Superior temporal gyrus (tissue), 1 donor: ENCODE data around the gene CACNB2.

Experiments
- DNase-seq: peaks from one replicate; pipeline ENCODE4 v3.0.0-alpha.2; 2016; ENCODE audit errors: extremely low spot score

Gene CACNB2

GRCh38 chr10:18340496-18341051 is 200.3 kb downstream of the CACNB2 start:
- DNase-seq = peak; percentile 41

- DNase-seq = no peak
These were observed 200.8 kb downstream of the CACNB2 start for GRCh38 chr10:18341055-18341454.

- DNase-seq = no peak
These were observed 203.3 kb downstream of the CACNB2 start for GRCh38 chr10:18343573-18343972.

- DNase-seq = no peak
These were observed 205.1 kb downstream of the CACNB2 start for GRCh38 chr10:18345308-18345707.

- no peak for DNase-seq
These were observed 210.1 kb downstream of the CACNB2 start for GRCh38 chr10:18350340-18350739.

- DNase-seq = no peak
These were observed 211.2 kb downstream of the CACNB2 start for GRCh38 chr10:18351421-18351820.

- no peak for DNase-seq
These were observed 212.0 kb downstream of the CACNB2 start for GRCh38 chr10:18352175-18352574.

- DNase-seq = no peak
These were observed 219.6 kb downstream of the CACNB2 start for GRCh38 chr10:18359812-18360211.

GRCh38 chr10:18362892-18363291 is 222.7 kb downstream of the CACNB2 start:
- DNase-seq = no peak

- no peak for DNase-seq
These were observed 225.0 kb downstream of the CACNB2 start for GRCh38 chr10:18364987-18365775.

- DNase-seq = no peak
These were observed 227.6 kb downstream of the CACNB2 start for GRCh38 chr10:18367840-18368239.

- no peak for DNase-seq
These were observed 228.0 kb downstream of the CACNB2 start for GRCh38 chr10:18368273-18368672.

- no peak for DNase-seq
These were observed 228.5 kb downstream of the CACNB2 start for GRCh38 chr10:18368682-18369081.

GRCh38 chr10:18369859-18370473 is 229.7 kb downstream of the CACNB2 start:
- no peak for DNase-seq

GRCh38 chr10:18376650-18377049 is 236.4 kb downstream of the CACNB2 start:
- no peak for DNase-seq

GRCh38 chr10:18377898-18378297 is 237.7 kb downstream of the CACNB2 start:
- no peak for DNase-seq

- no peak for DNase-seq
These were observed 238.5 kb downstream of the CACNB2 start for GRCh38 chr10:18378766-18379165.

- no peak for DNase-seq
These were observed 241.5 kb downstream of the CACNB2 start for GRCh38 chr10:18381679-18382078.

GRCh38 chr10:18397906-18398305 is 257.7 kb downstream of the CACNB2 start:
- DNase-seq = no peak

GRCh38 chr10:18399158-18399557 is 258.9 kb downstream of the CACNB2 start:
- DNase-seq = no peak

- DNase-seq = peak; percentile 73
These were observed 260.1 kb downstream of the CACNB2 start for GRCh38 chr10:18400201-18400905.

- no peak for DNase-seq
These were observed 260.7 kb downstream of the CACNB2 start for GRCh38 chr10:18400906-18401245.
